Breast epithelium (tissue), 3 donors: ENCODE results near the gene KCNJ3.

Source experiments
- POLR2A ChIP-seq: fragments of 450-650 bp; IDR thresholded peaks from one replicate; pipeline ENCODE4 v1.6.1; 2016; ENCODE audit warnings: antibody characterized with exemption, mild to moderate bottlenecking, moderate library complexity
- POLR2AphosphoS5 ChIP-seq, 3 donors: sonication (generic); formaldehyde crosslinking; IDR thresholded peaks; one replicate each; pipeline ENCODE4 v1.6.1; 2017; ENCODE audit warnings: antibody characterized with exemption in 3 of 3
- TF ChIP-seq, protein P1 (sequence below), 3 donors: fragments of 450-650 bp; IDR thresholded peaks; one replicate each; pipeline ENCODE4 v1.5.1; 2016 to 2017; ENCODE audit warnings: antibody characterized with exemption in 3 of 3, mild to moderate bottlenecking in 3 of 3, moderate library complexity in 3 of 3

DNA sequence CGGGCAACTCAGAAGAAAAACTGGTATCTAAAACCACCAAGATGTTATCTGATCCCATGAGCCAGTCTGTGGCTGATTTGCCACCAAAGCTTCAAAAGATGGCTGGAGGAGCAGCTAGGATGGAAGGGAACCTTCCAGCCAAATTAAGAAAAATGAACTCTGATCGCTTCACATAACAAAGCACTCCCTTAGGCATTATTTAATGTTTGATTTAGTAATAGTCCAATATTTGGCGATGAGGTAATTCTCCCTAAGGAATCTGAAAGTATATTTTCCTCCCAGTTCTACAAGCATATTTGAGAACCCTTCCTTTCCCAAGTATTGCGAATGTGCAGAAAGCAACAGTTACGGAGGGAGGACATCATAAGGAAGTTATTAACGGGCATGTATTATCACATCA, 156.6 kb downstream of the KCNJ3 start:
- TF ChIP-seq, protein P1, sequence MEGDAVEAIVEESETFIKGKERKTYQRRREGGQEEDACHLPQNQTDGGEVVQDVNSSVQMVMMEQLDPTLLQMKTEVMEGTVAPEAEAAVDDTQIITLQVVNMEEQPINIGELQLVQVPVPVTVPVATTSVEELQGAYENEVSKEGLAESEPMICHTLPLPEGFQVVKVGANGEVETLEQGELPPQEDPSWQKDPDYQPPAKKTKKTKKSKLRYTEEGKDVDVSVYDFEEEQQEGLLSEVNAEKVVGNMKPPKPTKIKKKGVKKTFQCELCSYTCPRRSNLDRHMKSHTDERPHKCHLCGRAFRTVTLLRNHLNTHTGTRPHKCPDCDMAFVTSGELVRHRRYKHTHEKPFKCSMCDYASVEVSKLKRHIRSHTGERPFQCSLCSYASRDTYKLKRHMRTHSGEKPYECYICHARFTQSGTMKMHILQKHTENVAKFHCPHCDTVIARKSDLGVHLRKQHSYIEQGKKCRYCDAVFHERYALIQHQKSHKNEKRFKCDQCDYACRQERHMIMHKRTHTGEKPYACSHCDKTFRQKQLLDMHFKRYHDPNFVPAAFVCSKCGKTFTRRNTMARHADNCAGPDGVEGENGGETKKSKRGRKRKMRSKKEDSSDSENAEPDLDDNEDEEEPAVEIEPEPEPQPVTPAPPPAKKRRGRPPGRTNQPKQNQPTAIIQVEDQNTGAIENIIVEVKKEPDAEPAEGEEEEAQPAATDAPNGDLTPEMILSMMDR (IDR thresholded peaks at IDR 0.05), result no peak
- no peak for TF ChIP-seq POLR2AphosphoS5 (IDR thresholded peaks at IDR 0.05)
- TF ChIP-seq POLR2A, result no peak
